ENCODE results near the gene COL20A1.
A peak's percentile ranks its signal among the peaks of the same experiment; 100 is the strongest.

Gene COL20A1

DNA sequence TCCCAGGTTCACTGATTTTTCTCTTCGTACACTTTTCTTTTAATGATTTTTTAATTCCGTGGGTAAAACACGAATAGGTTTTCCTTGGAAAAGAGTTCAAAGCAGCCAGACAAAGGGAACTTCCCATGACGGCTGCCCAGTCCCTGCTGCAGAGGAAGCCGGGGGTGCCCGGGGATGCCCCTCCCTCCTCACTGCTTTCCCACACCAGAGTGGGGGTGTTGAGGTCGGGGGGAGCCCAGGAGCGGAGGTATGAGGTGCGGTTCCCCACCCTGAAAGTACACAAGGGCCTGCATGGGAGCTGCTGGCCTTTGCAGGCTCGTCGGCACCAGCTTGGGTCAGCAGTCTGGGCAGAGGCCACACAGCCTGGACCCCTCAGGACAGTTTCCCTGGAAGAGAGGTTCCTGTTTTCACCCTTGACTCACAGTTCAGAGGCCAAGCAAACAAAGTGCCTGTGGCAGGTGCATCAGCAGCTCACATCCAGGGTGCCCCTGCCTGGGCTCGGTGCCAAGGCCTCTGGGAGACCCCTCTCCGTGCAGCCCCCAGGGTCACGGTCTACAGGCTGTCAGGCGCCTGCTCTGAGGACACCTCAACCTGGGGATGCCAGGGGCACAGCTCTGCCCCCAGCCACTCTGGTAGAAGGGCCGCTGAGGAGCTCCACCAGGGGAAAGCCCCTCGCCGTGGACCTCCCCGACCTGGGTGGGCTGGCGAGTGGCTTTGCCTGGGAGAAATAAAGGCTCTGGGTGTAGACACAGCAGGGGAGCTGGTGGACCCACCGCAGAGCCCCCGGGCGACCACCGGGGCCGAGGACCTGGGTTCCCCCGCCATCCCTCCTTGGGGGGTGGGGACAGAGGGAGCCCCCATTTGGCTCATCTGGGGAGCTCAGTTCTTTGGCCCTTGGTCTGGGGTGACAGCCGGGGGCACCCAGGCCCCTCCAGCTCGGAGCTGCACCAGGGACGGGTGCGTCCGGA, 83.6 kb downstream of the COL20A1 start (continued):
- TF ChIP-seq ZNF404 (tag by site-specific recombination; IDR thresholded peaks at IDR 0.05) (no peak), ZNF16 (tag by site-specific recombination; IDR thresholded peaks at IDR 0.05; ENCODE audit: low read depth) (no peak), ZNF391 (tag by site-specific recombination; IDR thresholded peaks at IDR 0.05; ENCODE audit: borderline replicate concordance, low read depth) (no peak), ZNF10 (tag by site-specific recombination; IDR thresholded peaks at IDR 0.05) (no peak), MEIS1 (CRISPR knock-in tag; IDR thresholded peaks at IDR 0.05; ENCODE audit: borderline replicate concordance) (no peak), ZNF221 (tag by site-specific recombination; IDR thresholded peaks at IDR 0.05; ENCODE audit: borderline replicate concordance) (no peak), ZNF184 (tag by site-specific recombination; IDR thresholded peaks at IDR 0.05) (no peak), ZNF626 (tag by site-specific recombination; IDR thresholded peaks at IDR 0.05) (no peak), ZNF624 (tag by site-specific recombination; IDR thresholded peaks at IDR 0.05) (no peak)

DNA sequence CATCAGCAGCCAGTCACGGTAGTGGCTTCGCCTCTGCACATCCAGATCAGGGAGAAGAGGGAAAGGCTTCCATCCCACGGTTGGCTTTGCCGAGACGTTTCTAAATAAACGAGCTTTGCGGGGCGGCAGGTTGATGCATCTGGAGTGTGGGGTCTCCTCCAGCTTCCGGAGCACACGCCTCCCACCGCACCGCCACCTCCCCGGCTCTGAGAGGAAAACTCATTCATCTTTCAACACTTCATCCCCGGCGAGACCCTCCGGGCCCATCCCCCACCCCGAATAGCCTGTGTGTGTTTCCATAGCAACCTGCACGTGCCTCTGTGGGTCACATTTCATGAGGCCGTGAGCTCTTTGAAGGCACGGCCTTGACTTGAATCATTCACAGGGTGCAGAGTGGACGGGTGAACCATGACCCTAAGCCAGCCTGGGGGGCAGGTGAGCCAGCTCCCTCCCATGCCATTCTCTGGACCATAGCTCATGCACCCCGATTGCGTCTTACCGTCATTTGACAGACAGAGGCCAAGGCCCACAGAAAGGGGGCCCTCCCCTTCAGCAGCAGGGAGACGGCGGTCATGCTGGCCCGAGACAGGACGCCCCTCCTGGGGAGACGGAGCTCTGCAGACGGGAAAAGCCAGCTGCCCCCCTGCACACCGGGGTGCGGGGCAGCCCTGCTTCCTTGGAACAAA, 84.4 kb downstream of the COL20A1 start:
- CTCF ChIA-PET: interaction anchor here (0.6 to 7.3 kb wide), 5 partner anchors 68 to 761 kb away, joined by 3 to 89 read pairs (median 4); no protein-coding TSS in a partner anchor

DNA sequence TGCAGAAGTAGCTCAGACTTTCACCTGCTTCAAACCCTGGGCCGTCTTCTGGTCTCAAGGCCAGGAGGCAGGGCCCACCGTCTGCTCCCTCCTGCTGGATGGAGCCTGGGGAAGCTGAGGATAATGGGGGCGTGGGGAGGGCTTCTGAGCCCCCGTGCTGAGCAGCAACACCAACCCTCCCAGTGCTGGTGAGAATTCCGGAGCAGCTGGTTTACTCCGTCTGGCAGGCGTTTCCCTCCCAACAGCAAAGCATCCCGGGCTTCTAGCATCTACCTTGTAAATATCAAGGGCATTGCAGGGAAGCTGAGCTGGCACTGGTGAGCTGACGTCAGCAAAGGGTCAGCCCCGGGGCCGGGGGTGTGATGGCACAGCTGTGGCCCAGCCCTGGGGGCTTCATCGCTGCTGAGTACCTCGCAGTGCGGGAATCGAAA, 85.0 kb downstream of the COL20A1 start:
- H3K27ac ChIP-seq (ENCODE audit: extremely low read depth, low read depth, low read length): no peak overlapping the region
- POLR2A ChIA-PET: no interaction called here
- no peaks in the 10 kb centered on the region for H3K4me1 ChIP-seq (ENCODE audit: control insufficient read depth, insufficient read depth, low read length)
- CTCF ChIA-PET: interaction anchor here (0.6 to 7.3 kb wide), 4 partner anchors 69 to 760 kb away, joined by 3 to 89 read pairs (median 6); no protein-coding TSS in a partner anchor
- H3K36me3 ChIP-seq (ENCODE audit: control insufficient read depth in 2 of 2, insufficient read depth in 1 of 2, low read length in 2 of 2): no peaks in the 10 kb centered on the region
- TF ChIP-seq ZNF138 (tag by site-specific recombination; IDR thresholded peaks at IDR 0.05; ENCODE audit: borderline replicate concordance) (no peak), ZNF571 (tag by site-specific recombination; IDR thresholded peaks at IDR 0.05) (no peak), ZFP69B (tag by site-specific recombination; IDR thresholded peaks at IDR 0.05) (no peak), ZNF76 (tag by site-specific recombination; IDR thresholded peaks at IDR 0.05; ENCODE audit: borderline replicate concordance, low read depth) (no peak), ZNF600 (tag by site-specific recombination; IDR thresholded peaks at IDR 0.05) (peak; percentile 62), BCL11B (tag by site-specific recombination; IDR thresholded peaks at IDR 0.05; ENCODE audit: low read depth) (no peak)
- H3K4me3 ChIP-seq (ENCODE audit: low read depth, low read length): no peak overlapping the region
- H3K9me3 ChIP-seq (ENCODE audit: control insufficient read depth, insufficient read depth, low read depth, low read length): no peaks in the 10 kb centered on the region

More for the DNA sequence above, 84.4 kb downstream of the COL20A1 start:
- TF ChIP-seq ZNF302 (tag by site-specific recombination; IDR thresholded peaks at IDR 0.05; ENCODE audit: low read depth): no peak
- 0 out of 2 replicates have a peak, but pooled peaks have one; percentile 23 for TF ChIP-seq ZBTB17 (tag by site-specific recombination; IDR thresholded peaks at IDR 0.05)
- H3K9me3 ChIP-seq (ENCODE audit: control insufficient read depth, insufficient read depth, low read depth, low read length): no peaks in the 10 kb centered on the region
- POLR2A ChIA-PET: no interaction called here
- H3K4me3 ChIP-seq (ENCODE audit: low read depth, low read length): no peak overlapping the region
- no peaks in the 10 kb centered on the region for H3K4me1 ChIP-seq (ENCODE audit: control insufficient read depth, insufficient read depth, low read length)
- no peak overlapping the region for H3K27ac ChIP-seq (ENCODE audit: extremely low read depth, low read depth, low read length)
- H3K36me3 ChIP-seq (ENCODE audit: control insufficient read depth in 2 of 2, insufficient read depth in 1 of 2, low read length in 2 of 2): no peaks in the 10 kb centered on the region

DNA sequence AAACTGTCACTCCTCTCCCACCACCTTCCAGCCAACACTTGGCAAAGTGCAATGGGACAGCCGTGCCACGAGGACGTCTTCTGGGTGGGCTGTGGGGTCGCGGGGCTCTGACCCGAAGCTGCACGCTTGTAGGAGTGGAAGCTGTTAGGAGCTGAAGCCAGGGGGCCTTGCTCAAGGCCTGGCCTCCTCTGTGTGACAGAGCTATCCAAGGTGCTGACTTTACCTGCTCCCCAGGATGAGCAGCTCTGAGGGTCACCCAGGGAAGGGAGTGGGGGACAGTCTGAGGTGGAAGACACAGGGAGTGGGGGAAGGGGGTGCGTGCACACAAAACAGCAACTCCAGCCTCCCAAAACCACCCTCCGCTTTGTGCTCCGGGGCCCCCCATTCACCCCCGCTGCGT, 85.6 kb downstream of the COL20A1 start:
- Histone ChIP-seq H3K4me1 (ENCODE audit: control insufficient read depth, insufficient read depth, low read length) (no peaks in the 10 kb centered on the region), H3K27ac (ENCODE audit: extremely low read depth, low read depth, low read length) (no peak overlapping the region), H3K4me3 (ENCODE audit: low read depth, low read length) (no peak overlapping the region), H3K36me3 (ENCODE audit: control insufficient read depth in 2 of 2, insufficient read depth in 1 of 2, low read length in 2 of 2) (no peaks in the 10 kb centered on the region), H3K9me3 (ENCODE audit: control insufficient read depth, insufficient read depth, low read depth, low read length) (no peaks in the 10 kb centered on the region)
- POLR2A ChIA-PET: no interaction called here
- TF ChIP-seq GLIS1 (tag by site-specific recombination; IDR thresholded peaks at IDR 0.05): peak; percentile 20; the same call in 1 of the 2 replicates
- no peak for TF ChIP-seq MEIS1 (CRISPR knock-in tag; IDR thresholded peaks at IDR 0.05; ENCODE audit: borderline replicate concordance)
- TF ChIP-seq, protein P1, sequence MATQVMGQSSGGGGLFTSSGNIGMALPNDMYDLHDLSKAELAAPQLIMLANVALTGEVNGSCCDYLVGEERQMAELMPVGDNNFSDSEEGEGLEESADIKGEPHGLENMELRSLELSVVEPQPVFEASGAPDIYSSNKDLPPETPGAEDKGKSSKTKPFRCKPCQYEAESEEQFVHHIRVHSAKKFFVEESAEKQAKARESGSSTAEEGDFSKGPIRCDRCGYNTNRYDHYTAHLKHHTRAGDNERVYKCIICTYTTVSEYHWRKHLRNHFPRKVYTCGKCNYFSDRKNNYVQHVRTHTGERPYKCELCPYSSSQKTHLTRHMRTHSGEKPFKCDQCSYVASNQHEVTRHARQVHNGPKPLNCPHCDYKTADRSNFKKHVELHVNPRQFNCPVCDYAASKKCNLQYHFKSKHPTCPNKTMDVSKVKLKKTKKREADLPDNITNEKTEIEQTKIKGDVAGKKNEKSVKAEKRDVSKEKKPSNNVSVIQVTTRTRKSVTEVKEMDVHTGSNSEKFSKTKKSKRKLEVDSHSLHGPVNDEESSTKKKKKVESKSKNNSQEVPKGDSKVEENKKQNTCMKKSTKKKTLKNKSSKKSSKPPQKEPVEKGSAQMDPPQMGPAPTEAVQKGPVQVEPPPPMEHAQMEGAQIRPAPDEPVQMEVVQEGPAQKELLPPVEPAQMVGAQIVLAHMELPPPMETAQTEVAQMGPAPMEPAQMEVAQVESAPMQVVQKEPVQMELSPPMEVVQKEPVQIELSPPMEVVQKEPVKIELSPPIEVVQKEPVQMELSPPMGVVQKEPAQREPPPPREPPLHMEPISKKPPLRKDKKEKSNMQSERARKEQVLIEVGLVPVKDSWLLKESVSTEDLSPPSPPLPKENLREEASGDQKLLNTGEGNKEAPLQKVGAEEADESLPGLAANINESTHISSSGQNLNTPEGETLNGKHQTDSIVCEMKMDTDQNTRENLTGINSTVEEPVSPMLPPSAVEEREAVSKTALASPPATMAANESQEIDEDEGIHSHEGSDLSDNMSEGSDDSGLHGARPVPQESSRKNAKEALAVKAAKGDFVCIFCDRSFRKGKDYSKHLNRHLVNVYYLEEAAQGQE (tag by site-specific recombination; IDR thresholded peaks at IDR 0.05): peak; percentile 98
- no peak for TF ChIP-seq ZNF830 (tag by site-specific recombination; IDR thresholded peaks at IDR 0.05; ENCODE audit: low read depth)
- CTCF ChIA-PET: interaction anchor here (0.7 to 7.3 kb wide), 3 partner anchors 67 to 198 kb away, joined by 3 to 89 read pairs (median 3); no protein-coding TSS in a partner anchor

All from HEK293 (cell line).